Fibroblast of villous mesenchyme (primary cell): ENCODE measurements around the gene TTI1. TPM values are rescaled to one million over a fixed set of nuclear protein-coding genes. Genes with fewer than 3 reads are reported as not detected.

Source experiments
- DNase-seq: peaks from one replicate; pipeline ENCODE4 v3.0.0-alpha.2; 2010; ENCODE audit warnings: low read depth
- H3K4me3 ChIP-seq: 2 replicates; pipeline ENCODE4 v1.5.1; 2011; ENCODE audit warnings: low read depth, mild to moderate bottlenecking, low read length
- total RNA-seq: library from RNA; depleted of rRNA; stranded (reverse); fragments of >200 nt; gene quantifications from 2 replicates; pipeline ENCODE4 v1.2.3, GENCODE V29; 2012
- TF ChIP-seq, protein P1 (sequence below): IDR thresholded peaks from 2 replicates; pipeline ENCODE4 v1.5.1; 2012; ENCODE audit warnings: low read depth, mild to moderate bottlenecking, low read length; ENCODE audit not compliant: insufficient read depth

TTI1 gene
- total RNA-seq, 1 donor = 24.2 TPM

DNA sequence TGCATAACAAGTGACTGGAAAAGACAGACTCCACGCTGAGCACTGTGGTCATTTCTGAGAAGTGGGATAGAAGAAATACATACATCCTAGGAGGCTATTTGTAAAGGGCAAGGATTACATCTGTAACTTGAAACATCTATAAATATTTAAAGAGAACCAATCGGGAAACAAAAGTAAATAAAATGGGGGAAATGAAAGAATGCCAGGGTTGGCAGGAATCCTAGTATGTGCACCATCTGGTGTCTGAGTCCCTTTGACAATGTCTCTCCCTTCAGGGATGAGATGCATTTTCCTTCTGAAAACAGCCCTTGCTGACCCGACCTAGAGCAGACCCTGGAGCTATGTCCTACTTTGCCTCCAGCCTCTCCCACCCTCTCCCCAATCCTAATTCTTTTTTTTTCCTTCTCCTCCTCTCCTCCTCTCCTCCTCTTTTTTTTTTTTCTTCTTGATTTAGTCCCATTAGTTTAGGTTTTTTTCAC lies 77.1 kb downstream of the TTI1 start:
- TF ChIP-seq, protein P1, sequence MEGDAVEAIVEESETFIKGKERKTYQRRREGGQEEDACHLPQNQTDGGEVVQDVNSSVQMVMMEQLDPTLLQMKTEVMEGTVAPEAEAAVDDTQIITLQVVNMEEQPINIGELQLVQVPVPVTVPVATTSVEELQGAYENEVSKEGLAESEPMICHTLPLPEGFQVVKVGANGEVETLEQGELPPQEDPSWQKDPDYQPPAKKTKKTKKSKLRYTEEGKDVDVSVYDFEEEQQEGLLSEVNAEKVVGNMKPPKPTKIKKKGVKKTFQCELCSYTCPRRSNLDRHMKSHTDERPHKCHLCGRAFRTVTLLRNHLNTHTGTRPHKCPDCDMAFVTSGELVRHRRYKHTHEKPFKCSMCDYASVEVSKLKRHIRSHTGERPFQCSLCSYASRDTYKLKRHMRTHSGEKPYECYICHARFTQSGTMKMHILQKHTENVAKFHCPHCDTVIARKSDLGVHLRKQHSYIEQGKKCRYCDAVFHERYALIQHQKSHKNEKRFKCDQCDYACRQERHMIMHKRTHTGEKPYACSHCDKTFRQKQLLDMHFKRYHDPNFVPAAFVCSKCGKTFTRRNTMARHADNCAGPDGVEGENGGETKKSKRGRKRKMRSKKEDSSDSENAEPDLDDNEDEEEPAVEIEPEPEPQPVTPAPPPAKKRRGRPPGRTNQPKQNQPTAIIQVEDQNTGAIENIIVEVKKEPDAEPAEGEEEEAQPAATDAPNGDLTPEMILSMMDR = no peak
- H3K4me3 ChIP-seq = no peak overlapping the region
- no peak for DNase-seq

DNA sequence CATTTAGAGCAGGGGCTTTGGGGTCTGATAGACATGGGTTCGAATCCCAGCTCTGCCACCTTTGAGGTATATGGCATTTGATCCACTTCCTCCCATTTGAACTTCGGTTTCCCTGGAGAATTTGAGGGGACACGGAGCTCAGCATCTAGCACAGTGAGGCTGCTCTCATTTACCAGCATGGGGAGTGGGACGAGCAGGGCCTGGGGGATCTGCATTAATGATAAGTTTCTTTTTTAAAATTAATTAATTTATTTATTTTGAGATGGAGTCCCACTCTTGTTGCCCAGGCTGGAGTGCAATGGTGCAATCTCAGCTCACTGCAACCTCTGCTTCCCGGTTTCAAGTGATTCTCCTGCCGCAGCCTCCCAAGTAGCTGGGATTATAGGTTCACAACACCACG lies 77.7 kb downstream of the TTI1 start:
- TF ChIP-seq, protein P1 = no peak
- no peak for DNase-seq
- H3K4me3 ChIP-seq = no peak overlapping the region

DNA sequence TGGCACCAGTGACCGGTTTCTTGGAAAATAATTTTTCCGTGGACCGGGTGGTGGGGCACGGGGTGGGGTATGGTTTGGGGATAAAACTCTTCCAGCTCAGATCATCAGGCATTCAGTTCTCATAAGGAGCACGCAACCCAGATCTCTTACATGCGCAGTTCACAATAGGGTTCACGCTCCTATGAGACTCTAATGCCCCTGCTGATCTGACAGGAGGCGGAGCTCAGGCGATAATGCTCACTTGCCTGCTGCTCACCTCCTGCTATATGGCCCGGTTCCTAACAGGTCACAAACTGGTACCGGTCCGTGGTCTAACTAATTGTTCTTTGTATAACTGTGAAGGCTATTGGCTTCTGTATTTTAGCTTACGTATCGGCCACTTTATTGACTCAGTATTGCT lies 78.6 kb downstream of the TTI1 start:
- no peak overlapping the region for H3K4me3 ChIP-seq
- TF ChIP-seq, protein P1 = no peak
- DNase-seq = no peak

DNA sequence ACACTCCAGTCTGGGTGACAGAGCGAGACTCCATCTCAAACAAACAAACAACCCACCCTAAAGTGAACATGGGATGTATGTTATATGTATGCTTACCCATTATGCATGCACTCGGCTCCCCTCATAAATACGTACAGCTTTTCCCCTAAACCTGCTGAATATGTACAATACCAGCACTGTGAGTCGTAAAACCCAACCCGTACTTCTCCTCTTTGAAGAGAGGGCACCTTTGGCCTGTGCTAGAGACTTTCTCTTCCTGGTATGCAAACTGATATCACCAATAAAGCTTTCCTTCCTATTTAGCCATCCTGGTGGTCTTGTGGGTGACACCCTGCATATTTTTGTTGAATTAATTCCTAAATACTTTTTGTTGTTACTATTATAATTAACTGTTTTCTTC lies 79.1 kb downstream of the TTI1 start:
- TF ChIP-seq, protein P1 = no peak
- no peak overlapping the region for H3K4me3 ChIP-seq
- DNase-seq = no peak

DNA sequence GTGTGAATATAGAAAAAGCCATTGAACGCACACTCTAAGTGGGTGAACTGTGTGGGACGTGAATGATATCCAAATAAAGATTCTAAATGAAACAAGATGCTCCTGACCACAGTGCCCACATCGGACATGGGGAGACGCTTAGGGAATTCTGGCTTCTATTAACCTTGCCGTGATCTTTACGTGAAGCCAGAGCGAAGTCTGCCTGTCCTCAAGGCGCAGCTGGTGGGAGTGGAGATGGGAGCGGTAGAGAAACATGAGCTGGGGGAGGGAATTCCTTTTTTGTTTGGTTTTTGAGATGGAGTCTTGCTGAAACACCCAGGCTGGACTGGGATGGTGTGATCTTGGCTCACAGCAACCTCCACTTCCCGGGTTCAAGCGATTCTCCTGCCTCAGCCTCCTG lies 84.3 kb downstream of the TTI1 start:
- TF ChIP-seq, protein P1 = no peak
- no peak overlapping the region for H3K4me3 ChIP-seq
- no peak for DNase-seq

DNA sequence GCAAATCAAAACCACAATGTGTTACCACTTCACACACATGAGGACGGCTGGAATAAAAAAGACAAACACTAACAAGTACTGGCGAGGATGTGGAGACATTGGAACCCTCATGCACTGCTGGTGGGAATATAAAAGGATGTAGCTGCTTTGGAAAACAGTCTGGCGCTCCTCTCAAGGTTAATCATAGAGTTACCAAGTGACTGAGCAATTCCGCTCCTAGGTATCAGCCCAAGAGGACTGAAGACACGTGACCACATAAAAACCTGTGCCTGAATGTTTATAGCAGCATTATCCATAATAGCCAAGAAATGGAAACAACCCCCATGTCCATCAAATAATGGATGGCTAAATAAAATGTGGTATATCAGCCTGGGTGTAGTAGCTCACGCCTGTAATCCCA lies 85.3 kb downstream of the TTI1 start:
- DNase-seq = no peak
- TF ChIP-seq, protein P1 = no peak
- H3K4me3 ChIP-seq = no peak overlapping the region

DNA sequence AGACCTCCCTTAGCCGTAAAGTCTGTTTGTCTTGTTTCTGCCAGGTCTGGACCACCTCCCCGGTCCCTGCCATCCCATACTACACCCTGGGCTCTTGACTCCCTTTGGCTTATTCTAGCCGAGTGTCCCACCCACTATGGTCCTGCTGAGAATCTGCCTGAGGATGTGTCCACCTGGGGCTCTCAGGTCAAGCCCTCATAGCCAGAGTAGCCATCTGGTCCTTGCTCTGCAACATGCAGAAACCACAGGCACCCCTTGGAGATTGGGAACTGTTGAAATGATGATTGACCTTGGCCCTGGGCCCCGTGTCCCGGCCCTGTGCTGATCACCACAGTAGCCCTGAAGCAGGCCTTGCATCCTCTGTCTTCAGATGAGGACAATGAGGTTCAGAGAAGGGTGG lies 86.3 kb downstream of the TTI1 start:
- no peak overlapping the region for H3K4me3 ChIP-seq
- DNase-seq = no peak
- TF ChIP-seq, protein P1 = no peak
